ENCODE results near the gene EVI5L. TPM values are rescaled to one million over a fixed set of nuclear protein-coding genes. Genes with fewer than 3 reads are reported as not detected.

Gene EVI5L
- total and polyA plus RNA-seq, 5 donors from 2014 or later, result 1.9 to 10.2 (median 2.2) TPM

DNA sequence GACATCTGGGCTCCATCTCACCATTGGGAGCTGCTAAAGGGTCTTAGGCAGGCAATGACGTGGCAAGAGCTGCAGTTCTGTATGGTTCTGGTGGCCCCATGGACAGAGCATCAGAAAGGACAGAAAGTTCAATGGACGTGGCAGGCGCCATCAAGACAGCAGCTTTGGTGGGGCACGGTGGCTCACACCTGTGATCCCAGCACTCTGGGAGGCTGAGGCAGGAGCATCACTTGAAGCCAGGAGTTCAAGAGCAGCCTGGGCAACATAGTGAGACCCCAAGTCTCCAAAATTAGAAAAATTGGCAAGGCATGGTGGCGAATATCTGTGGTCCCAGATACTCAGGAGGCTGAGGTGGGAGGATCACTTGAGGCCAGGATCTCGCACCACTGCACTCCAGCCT lies 9.5 kb downstream of the EVI5L start:
- H3K36me3 Mint-ChIP-seq, result peaks cover 3% of the 10 kb centered on the region

DNA sequence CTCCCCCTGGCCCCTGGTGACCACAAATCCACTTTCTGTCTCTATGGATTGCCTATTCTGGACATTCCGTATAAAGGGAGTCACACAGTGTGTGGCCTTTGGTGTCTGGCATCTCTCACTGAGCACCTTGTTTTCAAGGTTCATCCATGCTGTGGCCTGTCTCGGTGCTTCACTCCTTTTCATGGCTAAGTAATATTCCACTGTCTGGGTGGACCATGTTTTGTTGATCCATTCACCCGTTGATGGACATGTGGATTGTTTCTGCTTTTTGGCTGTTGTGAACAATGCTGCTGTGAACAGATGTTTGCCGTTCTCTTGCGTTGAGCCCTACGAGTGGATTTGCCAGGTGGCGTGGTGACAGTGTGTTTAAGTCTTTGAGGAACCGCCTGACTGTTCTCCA lies 10.6 kb downstream of the EVI5L start:
- no peaks in the 10 kb centered on the region for H3K4me1 ChIP-seq (ENCODE audit: control insufficient read depth, insufficient read depth, low read length, poor library complexity, severe bottlenecking)
- no peaks in the 10 kb centered on the region for H3K27me3 ChIP-seq (ENCODE audit: control insufficient read depth, insufficient read depth, low read length)
- H3K27ac ChIP-seq (ENCODE audit: insufficient read depth, low read length, poor library complexity, severe bottlenecking), result no peak overlapping the region
- DNase-seq (no peak), ATAC-seq (ENCODE audit: low read depth in 2 of 2) (no peak)
- Mint-ChIP-seq H3K4me1 (peaks cover 0 to 2% (median 0%) of the 10 kb centered on the region in 4 donors), H3K27me3 (no peaks in the 10 kb centered on the region), H3K9me3 (peaks cover 0 to 2% (median 0%) of the 10 kb centered on the region in 7 donors), H3K27ac (no peak overlapping the region), H3K36me3 (peaks cover 3% of the 10 kb centered on the region), H3K4me3 (no peak overlapping the region)
- H3K36me3 ChIP-seq (ENCODE audit: control insufficient read depth, insufficient read depth, low read length), result no peaks in the 10 kb centered on the region
- H3K9me3 ChIP-seq (ENCODE audit: control insufficient read depth in 2 of 2, low read length in 2 of 2), result no peaks in the 10 kb centered on the region
- no peak overlapping the region for H3K4me3 ChIP-seq (ENCODE audit: low read depth, low read length)

More for the DNA sequence above, 9.5 kb downstream of the EVI5L start:
- no peaks in the 10 kb centered on the region for H3K27me3 ChIP-seq (ENCODE audit: control insufficient read depth, insufficient read depth, low read length)
- DNase-seq, result no peak
- H3K4me1 ChIP-seq (ENCODE audit: control insufficient read depth, insufficient read depth, low read length, poor library complexity, severe bottlenecking), result no peaks in the 10 kb centered on the region
- Mint-ChIP-seq H3K9me3 (peaks cover 0 to 2% (median 0%) of the 10 kb centered on the region in 7 donors), H3K27me3 (no peaks in the 10 kb centered on the region), H3K4me3 (no peak overlapping the region), H3K27ac (no peak overlapping the region), H3K4me1 (peaks cover 0 to 2% (median 0%) of the 10 kb centered on the region in 4 donors)
- H3K9me3 ChIP-seq (ENCODE audit: control insufficient read depth in 2 of 2, low read length in 2 of 2), result no peaks in the 10 kb centered on the region
- no peak overlapping the region for H3K27ac ChIP-seq (ENCODE audit: insufficient read depth, low read length, poor library complexity, severe bottlenecking)
- no peaks in the 10 kb centered on the region for H3K36me3 ChIP-seq (ENCODE audit: control insufficient read depth, insufficient read depth, low read length)
- no peak overlapping the region for H3K4me3 ChIP-seq (ENCODE audit: low read depth, low read length)
- ATAC-seq (ENCODE audit: low read depth in 2 of 2), result no peak

DNA sequence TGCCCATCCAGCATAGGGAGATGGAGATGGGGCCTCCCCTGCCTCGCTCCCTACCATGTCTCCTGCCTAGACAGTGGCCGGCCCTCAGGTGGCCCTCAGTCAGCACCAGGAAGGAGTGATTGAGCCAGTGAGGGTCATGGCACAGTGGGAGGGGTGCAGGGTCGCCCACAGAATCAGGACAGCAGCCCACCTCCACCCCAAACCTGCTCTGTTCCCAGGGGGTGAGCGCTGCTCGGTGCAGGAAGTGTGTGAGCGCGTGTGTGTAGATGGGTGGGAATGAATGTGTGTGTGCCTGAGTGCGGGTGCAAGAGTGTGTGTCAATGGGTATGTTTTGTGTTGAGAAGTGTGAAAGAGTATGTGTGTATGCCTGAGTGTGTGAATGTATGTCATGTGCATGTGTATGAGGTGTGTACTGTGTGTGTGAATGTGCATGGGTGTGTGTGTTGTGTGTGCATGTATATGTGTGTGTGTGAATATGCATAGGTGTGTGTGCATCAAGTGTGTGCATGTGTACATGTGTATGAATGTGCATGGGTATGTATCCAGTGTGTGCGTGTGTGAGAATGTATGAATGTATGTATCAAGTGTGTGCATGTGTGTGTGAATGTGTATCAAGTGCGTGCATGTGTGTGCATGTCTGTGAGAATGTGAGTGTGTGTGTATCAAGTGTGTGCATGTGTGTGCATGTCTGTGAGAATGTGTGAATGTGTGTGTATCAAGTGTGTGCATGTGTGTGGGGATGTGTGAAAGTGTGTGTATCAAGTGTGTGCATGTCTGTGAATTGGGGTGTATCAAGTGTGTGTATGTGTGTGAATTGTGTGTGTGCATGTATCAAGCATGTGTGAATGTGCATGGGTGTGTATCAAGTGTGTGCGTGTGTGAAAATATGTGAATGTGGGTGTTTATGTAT lies 12.0 kb downstream of the EVI5L start:
- Mint-ChIP-seq H3K27me3 (no peaks in the 10 kb centered on the region), H3K4me1 (peaks cover 0 to 2% (median 0%) of the 10 kb centered on the region in 4 donors), H3K36me3 (peaks cover 3% of the 10 kb centered on the region), H3K27ac (no peak overlapping the region), H3K9me3 (peaks cover 0 to 2% (median 0%) of the 10 kb centered on the region in 7 donors), H3K4me3 (no peak overlapping the region)
- H3K4me1 ChIP-seq (ENCODE audit: control insufficient read depth, insufficient read depth, low read length, poor library complexity, severe bottlenecking), result no peaks in the 10 kb centered on the region
- no peak for ATAC-seq (ENCODE audit: low read depth in 2 of 2)
- no peaks in the 10 kb centered on the region for H3K36me3 ChIP-seq (ENCODE audit: control insufficient read depth, insufficient read depth, low read length)
- no peaks in the 10 kb centered on the region for H3K9me3 ChIP-seq (ENCODE audit: control insufficient read depth in 2 of 2, low read length in 2 of 2)
- H3K27ac ChIP-seq (ENCODE audit: insufficient read depth, low read length, poor library complexity, severe bottlenecking), result no peak overlapping the region
- DNase-seq, result no peak
- no peaks in the 10 kb centered on the region for H3K27me3 ChIP-seq (ENCODE audit: control insufficient read depth, insufficient read depth, low read length)
- no peak overlapping the region for H3K4me3 ChIP-seq (ENCODE audit: low read depth, low read length)

DNA sequence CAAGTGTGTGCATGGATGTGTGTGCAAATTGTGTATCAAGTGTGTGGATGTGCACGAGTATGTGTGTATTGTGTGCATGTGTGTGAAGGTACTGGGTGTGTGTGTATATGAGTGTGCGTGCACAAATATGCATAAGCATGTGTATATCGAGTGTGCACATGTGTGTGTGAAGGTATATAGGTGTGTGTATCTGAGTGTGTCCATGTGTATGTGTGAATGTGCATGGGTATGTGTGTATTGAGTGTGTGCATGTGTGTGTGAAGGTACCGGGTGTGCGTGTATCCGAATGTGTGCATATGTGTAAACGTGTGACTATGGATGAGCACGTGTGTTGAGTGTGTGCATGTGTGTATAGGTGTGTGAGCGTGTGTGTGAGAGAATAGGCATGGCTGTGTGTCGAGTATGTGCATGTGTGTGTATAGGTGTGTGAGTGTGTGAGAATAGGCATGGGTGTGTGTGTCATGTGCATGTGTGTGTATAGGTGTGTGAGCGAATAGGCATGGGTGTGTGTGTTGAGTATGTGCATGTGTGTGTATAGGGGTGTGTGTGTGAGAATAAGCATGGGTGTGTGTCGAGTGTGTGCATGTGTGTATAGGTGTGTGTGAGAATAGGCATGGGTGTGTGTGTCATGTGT lies 12.8 kb downstream of the EVI5L start:
- no peaks in the 10 kb centered on the region for H3K36me3 ChIP-seq (ENCODE audit: control insufficient read depth, insufficient read depth, low read length)
- H3K27ac ChIP-seq (ENCODE audit: insufficient read depth, low read length, poor library complexity, severe bottlenecking), result no peak overlapping the region
- peaks cover 3% of the 10 kb centered on the region for H3K36me3 Mint-ChIP-seq
- H3K9me3 ChIP-seq (ENCODE audit: control insufficient read depth in 2 of 2, low read length in 2 of 2), result no peaks in the 10 kb centered on the region
- H3K27me3 Mint-ChIP-seq, result no peaks in the 10 kb centered on the region
- H3K4me1 ChIP-seq (ENCODE audit: control insufficient read depth, insufficient read depth, low read length, poor library complexity, severe bottlenecking), result no peaks in the 10 kb centered on the region
- no peak overlapping the region for H3K4me3 Mint-ChIP-seq
- ATAC-seq (ENCODE audit: low read depth in 2 of 2), result no peak
- no peak overlapping the region for H3K4me3 ChIP-seq (ENCODE audit: low read depth, low read length)
- no peaks in the 10 kb centered on the region for H3K27me3 ChIP-seq (ENCODE audit: control insufficient read depth, insufficient read depth, low read length)
- no peak for DNase-seq
- peaks cover 0 to 2% (median 0%) of the 10 kb centered on the region in 4 donors for H3K4me1 Mint-ChIP-seq
- peaks cover 0 to 2% (median 0%) of the 10 kb centered on the region in 7 donors for H3K9me3 Mint-ChIP-seq
- no peak overlapping the region for H3K27ac Mint-ChIP-seq

DNA sequence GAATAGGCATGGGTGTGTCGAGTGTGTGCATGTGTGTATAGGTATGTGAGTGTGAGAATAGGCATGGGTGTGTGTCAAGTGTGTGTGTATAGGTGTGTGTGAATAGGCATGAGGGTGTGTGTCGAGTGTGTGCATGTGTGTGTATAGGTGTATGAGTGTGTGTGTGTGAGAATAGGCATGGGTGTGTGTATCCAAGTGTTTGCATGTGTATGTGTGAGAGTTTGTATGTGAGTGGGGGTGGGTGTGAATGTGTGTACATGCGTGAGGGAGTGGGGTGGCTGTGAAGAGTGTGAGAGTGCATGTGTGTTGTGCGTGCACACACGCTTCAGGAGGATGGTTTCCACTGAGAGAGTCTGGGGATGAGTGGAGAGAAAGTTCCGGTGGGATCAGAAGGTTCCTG lies 13.5 kb downstream of the EVI5L start:
- H3K27me3 ChIP-seq (ENCODE audit: control insufficient read depth, insufficient read depth, low read length), result no peaks in the 10 kb centered on the region
- no peaks in the 10 kb centered on the region for H3K9me3 ChIP-seq (ENCODE audit: control insufficient read depth in 2 of 2, low read length in 2 of 2)
- H3K27ac Mint-ChIP-seq, result no peak overlapping the region
- no peak overlapping the region for H3K4me3 Mint-ChIP-seq
- no peaks in the 10 kb centered on the region for H3K36me3 ChIP-seq (ENCODE audit: control insufficient read depth, insufficient read depth, low read length)
- H3K36me3 Mint-ChIP-seq, result peaks cover 2% of the 10 kb centered on the region
- no peak overlapping the region for H3K27ac ChIP-seq (ENCODE audit: insufficient read depth, low read length, poor library complexity, severe bottlenecking)
- DNase-seq (no peak), ATAC-seq (ENCODE audit: low read depth in 2 of 2) (no peak)
- H3K9me3 Mint-ChIP-seq, result peaks cover 0 to 2% (median 0%) of the 10 kb centered on the region in 7 donors
- H3K4me3 ChIP-seq (ENCODE audit: low read depth, low read length), result no peak overlapping the region
- H3K27me3 Mint-ChIP-seq, result no peaks in the 10 kb centered on the region
- H3K4me1 Mint-ChIP-seq, result peaks cover 0 to 2% (median 0%) of the 10 kb centered on the region in 4 donors
- no peaks in the 10 kb centered on the region for H3K4me1 ChIP-seq (ENCODE audit: control insufficient read depth, insufficient read depth, low read length, poor library complexity, severe bottlenecking)

DNA sequence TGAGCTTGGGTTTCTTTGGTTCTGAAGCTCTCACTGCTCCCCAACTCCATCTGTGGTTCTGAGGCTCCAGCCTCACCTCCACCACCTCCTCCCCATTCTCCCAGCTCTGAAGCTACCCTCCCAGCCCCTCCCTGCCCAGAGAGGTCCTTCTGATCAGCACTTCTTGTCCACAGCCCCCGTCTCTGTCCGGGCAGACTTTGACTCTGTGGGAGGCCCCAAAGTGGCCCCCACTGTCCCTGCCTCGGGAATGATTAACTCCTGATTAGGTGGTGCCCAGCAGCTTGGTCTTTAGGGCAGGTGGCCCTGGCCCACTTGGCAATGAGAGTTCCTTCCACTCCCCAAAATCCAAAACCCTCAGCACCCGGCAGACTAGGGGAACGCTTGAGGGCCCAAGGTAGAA lies 14.4 kb downstream of the EVI5L start:
- Mint-ChIP-seq H3K27me3 (no peaks in the 10 kb centered on the region), H3K4me3 (no peak overlapping the region), H3K9me3 (peaks cover 0 to 2% (median 0%) of the 10 kb centered on the region in 7 donors), H3K4me1 (no peaks in the 10 kb centered on the region), H3K27ac (no peak overlapping the region), H3K36me3 (no peaks in the 10 kb centered on the region)
- H3K27ac ChIP-seq (ENCODE audit: insufficient read depth, low read length, poor library complexity, severe bottlenecking), result no peak overlapping the region
- DNase-seq (no peak), ATAC-seq (ENCODE audit: low read depth in 2 of 2) (no peak)
- H3K4me1 ChIP-seq (ENCODE audit: control insufficient read depth, insufficient read depth, low read length, poor library complexity, severe bottlenecking), result no peaks in the 10 kb centered on the region
- no peaks in the 10 kb centered on the region for H3K27me3 ChIP-seq (ENCODE audit: control insufficient read depth, insufficient read depth, low read length)
- H3K4me3 ChIP-seq (ENCODE audit: low read depth, low read length), result no peak overlapping the region
- H3K9me3 ChIP-seq (ENCODE audit: control insufficient read depth in 2 of 2, low read length in 2 of 2), result no peaks in the 10 kb centered on the region
- H3K36me3 ChIP-seq (ENCODE audit: control insufficient read depth, insufficient read depth, low read length), result no peaks in the 10 kb centered on the region

DNA sequence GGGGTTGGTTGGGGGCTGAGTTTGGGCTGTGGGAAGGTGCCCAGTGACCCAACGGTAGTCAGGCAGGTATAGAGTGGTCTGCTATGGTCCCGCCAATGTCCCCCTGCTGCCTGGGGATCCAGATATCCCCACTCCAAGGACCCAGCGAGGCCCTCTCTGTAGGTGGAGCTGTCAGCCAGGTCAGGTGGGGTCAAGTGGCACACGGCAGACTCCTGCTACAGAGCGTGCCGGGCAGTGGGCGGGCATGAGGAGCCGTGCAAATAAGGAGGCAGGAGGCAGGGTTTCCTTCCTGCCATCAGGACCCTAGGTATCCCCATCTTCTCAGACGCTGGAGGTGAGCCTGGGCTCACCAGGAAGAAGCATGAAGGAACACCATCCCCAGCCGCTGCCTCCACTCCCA lies 14.9 kb downstream of the EVI5L start:
- Histone ChIP-seq H3K36me3 (ENCODE audit: control insufficient read depth, insufficient read depth, low read length) (no peaks in the 10 kb centered on the region), H3K4me3 (ENCODE audit: low read depth, low read length) (no peak overlapping the region), H3K9me3 (ENCODE audit: control insufficient read depth in 2 of 2, low read length in 2 of 2) (no peaks in the 10 kb centered on the region), H3K27ac (ENCODE audit: insufficient read depth, low read length, poor library complexity, severe bottlenecking) (no peak overlapping the region), H3K4me1 (ENCODE audit: control insufficient read depth, insufficient read depth, low read length, poor library complexity, severe bottlenecking) (no peaks in the 10 kb centered on the region), H3K27me3 (ENCODE audit: control insufficient read depth, insufficient read depth, low read length) (no peaks in the 10 kb centered on the region)
- H3K36me3 Mint-ChIP-seq, result no peaks in the 10 kb centered on the region
- H3K4me1 Mint-ChIP-seq, result no peaks in the 10 kb centered on the region
- peaks cover 0 to 2% (median 0%) of the 10 kb centered on the region in 7 donors for H3K9me3 Mint-ChIP-seq
- no peak for ATAC-seq (ENCODE audit: low read depth in 2 of 2)
- no peaks in the 10 kb centered on the region for H3K27me3 Mint-ChIP-seq
- no peak for DNase-seq
- no peak overlapping the region for H3K4me3 Mint-ChIP-seq
- no peak overlapping the region for H3K27ac Mint-ChIP-seq
